HepG2 (cell line): ENCODE data around the gene MFSD6. TPM values are rescaled to one million over a fixed set of nuclear protein-coding genes. Genes with fewer than 3 reads are reported as not detected.

Experiments
- BRD4 ChIP-seq: sonication (generic); formaldehyde crosslinking; IDR thresholded peaks from 2 replicates; pipeline ENCODE4 v1.4.0; 2020; ENCODE audit warnings: missing genetic modification reagents
- CBX5 ChIP-seq: sonication (generic); formaldehyde crosslinking; IDR thresholded peaks from 2 replicates; pipeline ENCODE4 v1.4.0; 2020; ENCODE audit warnings: missing genetic modification reagents, borderline replicate concordance
- CEBPG ChIP-seq: IDR thresholded peaks from 2 replicates; pipeline ENCODE4 v1.6.1; 2016
- GABPB1 ChIP-seq: IDR thresholded peaks from 2 replicates; pipeline ENCODE4 v1.6.1; 2016; ENCODE audit warnings: mild to moderate bottlenecking, missing genetic modification reagents, moderate library complexity, missing compliant biosample characterization
- GRHL1 ChIP-seq: sonication (generic); formaldehyde crosslinking; conservative IDR thresholded peaks from 2 replicates; pipeline ENCODE4 v1.8.0; 2022; ENCODE audit warnings: missing genetic modification reagents
- HNRNPH1 ChIP-seq: fragments of 200-400 bp; formaldehyde crosslinking; optimal IDR thresholded peaks from 2 replicates; pipeline ENCODE3; 2017; ENCODE audit warnings: mild to moderate bottlenecking, low read depth, low read length
- MED8 ChIP-seq: sonication (generic); formaldehyde crosslinking; IDR thresholded peaks from 2 replicates; pipeline ENCODE4 v1.8.1; 2023; ENCODE audit warnings: mild to moderate bottlenecking, missing genetic modification reagents; ENCODE audit not compliant: insufficient replicate concordance
- MTA3 ChIP-seq: sonication (generic); formaldehyde crosslinking; IDR thresholded peaks from 2 replicates; pipeline ENCODE4 v1.4.0; 2020; ENCODE audit warnings: missing genetic modification reagents
- MTF1 ChIP-seq: sonication (generic); formaldehyde crosslinking; IDR thresholded peaks from 2 replicates; pipeline ENCODE4 v1.5.0; 2020; ENCODE audit warnings: missing genetic modification reagents
- NFE2 ChIP-seq: sonication (generic); formaldehyde crosslinking; IDR thresholded peaks from 2 replicates; pipeline ENCODE4 v1.4.0; 2020; ENCODE audit warnings: missing genetic modification reagents
- POLR2A ChIP-seq, 2 experiments: IDR thresholded peaks; 2 replicates each; pipeline ENCODE4 v1.6.1; 2011; ENCODE audit warnings: low read depth in 2 of 2, low read length in 2 of 2, mild to moderate bottlenecking in 1 of 2, moderate library complexity in 1 of 2; ENCODE audit not compliant: insufficient read depth in 1 of 2
- RFXANK ChIP-seq: IDR thresholded peaks from 2 replicates; pipeline ENCODE4 v1.6.1; 2016
- SMAD3 ChIP-seq: sonication (generic); formaldehyde crosslinking; IDR thresholded peaks from 2 replicates; pipeline ENCODE4 v1.4.0; 2020; ENCODE audit warnings: missing genetic modification reagents
- SPEN ChIP-seq: sonication (generic); formaldehyde crosslinking; IDR thresholded peaks from 2 replicates; pipeline ENCODE4 v1.5.1; 2020; ENCODE audit warnings: low read depth, mild to moderate bottlenecking, missing genetic modification reagents
- SRF ChIP-seq: IDR thresholded peaks from 2 replicates; pipeline ENCODE4 v1.6.1; 2011; ENCODE audit warnings: mild to moderate bottlenecking, low read depth, low read length, moderate library complexity
- TEF ChIP-seq: sonication (generic); formaldehyde crosslinking; IDR thresholded peaks from 2 replicates; pipeline ENCODE4 v1.5.0; 2020; ENCODE audit warnings: missing genetic modification reagents
- THYN1 ChIP-seq: sonication (generic); formaldehyde crosslinking; IDR thresholded peaks from 2 replicates; pipeline ENCODE4 v1.8.1; 2023; ENCODE audit warnings: low read depth, mild to moderate bottlenecking, moderate library complexity, missing genetic modification reagents, borderline replicate concordance
- TOPORS ChIP-seq: sonication (generic); formaldehyde crosslinking; IDR thresholded peaks from 2 replicates; pipeline ENCODE4 v1.8.0; 2023; ENCODE audit warnings: mild to moderate bottlenecking, missing genetic modification reagents
- TRIM22 ChIP-seq: fragments of 450-650 bp; IDR thresholded peaks from 2 replicates; pipeline ENCODE4 v1.6.1; 2017
- UBTF ChIP-seq: sonication (generic); formaldehyde crosslinking; IDR thresholded peaks from 2 replicates; pipeline ENCODE4 v1.4.0; 2020; ENCODE audit warnings: mild to moderate bottlenecking, missing genetic modification reagents
- ZBTB20 ChIP-seq: sonication (generic); formaldehyde crosslinking; IDR thresholded peaks from 2 replicates; pipeline ENCODE4 v1.8.1; 2023; ENCODE audit warnings: missing genetic modification reagents, low read depth, mild to moderate bottlenecking, borderline replicate concordance
- ZNF260 ChIP-seq: sonication (generic); formaldehyde crosslinking; IDR thresholded peaks from 2 replicates; pipeline ENCODE4 v1.4.0; 2020; ENCODE audit warnings: missing genetic modification reagents, low read depth, mild to moderate bottlenecking, borderline replicate concordance
- ZNF292 ChIP-seq: sonication (generic); formaldehyde crosslinking; IDR thresholded peaks from 2 replicates; pipeline ENCODE4 v1.8.1; 2022; ENCODE audit warnings: mild to moderate bottlenecking, low read depth, missing genetic modification reagents, borderline replicate concordance
- ZNF605 ChIP-seq: sonication (generic); formaldehyde crosslinking; IDR thresholded peaks from 2 replicates; pipeline ENCODE4 v1.8.0; 2022; ENCODE audit warnings: mild to moderate bottlenecking, missing genetic modification reagents
- ZNF652 ChIP-seq: IDR thresholded peaks from 2 replicates; pipeline ENCODE4 v1.6.1; 2016; ENCODE audit warnings: low read depth, borderline replicate concordance
- ZNF773 ChIP-seq: sonication (generic); formaldehyde crosslinking; IDR thresholded peaks from 2 replicates; pipeline ENCODE4 v1.4.0; 2020; ENCODE audit warnings: missing genetic modification reagents, borderline replicate concordance
- ZSCAN21 ChIP-seq: sonication (generic); formaldehyde crosslinking; IDR thresholded peaks from 2 replicates; pipeline ENCODE4 v1.8.0; 2022; ENCODE audit warnings: mild to moderate bottlenecking, missing genetic modification reagents, moderate library complexity, borderline replicate concordance
- ZZZ3 ChIP-seq: sonication (generic); formaldehyde crosslinking; IDR thresholded peaks from 2 replicates; pipeline ENCODE4 v1.4.0; 2020; ENCODE audit warnings: missing genetic modification reagents, mild to moderate bottlenecking, borderline replicate concordance
- polyA plus RNA-seq, 8 experiments: library from polyadenylated mRNA; depleted of rRNA in 3 of 8; stranded (reverse) in 7 of 8; unstranded in 1 of 8; fragments of >200 nt; fragmentation: Illumina TruSeq in 4 of 8; extraction: Trizol in 4 of 8; gene quantifications; 2 replicates each; pipeline versions ENCODE4 v1.2.1 to v1.2.3, GENCODE V29; 2011 to 2016; ENCODE audit warnings: low read depth in 4 of 8, missing spikeins in 1 of 8, mixed read lengths in 1 of 8; ENCODE audit not compliant: insufficient read depth in 1 of 8
- total RNA-seq, 5 experiments: library from RNA; depleted of rRNA; stranded (reverse); fragments of >200 nt; fragmentation: Illumina TruSeq; extraction: Trizol; gene quantifications; 2 replicates each; pipeline ENCODE4 v1.2.3, GENCODE V29; 2016; ENCODE audit warnings: low read depth in 1 of 5

The MFSD6 gene
- total and polyA plus RNA-seq, 2 of the 13 experiments (the other 11 are each of a cell fraction or from before 2014, with no cell fraction given), result 0.92 to 1.4 TPM

GRCh38 chr2:190533968-190534309, 125.8 kb downstream of the MFSD6 start (continued):
- TF ChIP-seq TEF (no peak), CBX5 (CRISPR knock-in tag) (no peak; the same call in 1 of the 2 replicates), HNRNPH1 (no peak), THYN1 (no peak), ZNF652 (no peak), GRHL1 (CRISPR knock-in tag) (no peak), MTF1 (CRISPR knock-in tag) (peak; percentile 91), ZNF773 (CRISPR knock-in tag) (no peak), POLR2A (IDR thresholded peaks at IDR 0.05; ENCODE audit: insufficient read depth in 1 of 2, low read depth in 2 of 2, low read length in 2 of 2) (no peak; a peak in 1 of 4 replicates), SRF (no peak; the same call in 1 of the 2 replicates), ZNF260 (CRISPR knock-in tag) (no peak), NFE2 (no peak), SMAD3 (0 out of 2 replicates have a peak, but pooled peaks have one; percentile 6), ZZZ3 (0 out of 2 replicates have a peak, but pooled peaks have one; percentile 22), ZNF605 (peak; percentile 12; the same call in 1 of the 2 replicates), UBTF (no peak), MED8 (CRISPR knock-in tag) (no peak), ZSCAN21 (no peak), BRD4 (0 out of 2 replicates have a peak, but pooled peaks have one; percentile 37), GABPB1 (CRISPR knock-in tag) (no peak; the same call in 1 of the 2 replicates), ZBTB20 (CRISPR knock-in tag) (peak; percentile 20; the same call in 1 of the 2 replicates), ZNF292 (CRISPR knock-in tag) (peak; percentile 50; the same call in 1 of the 2 replicates), TOPORS (0 out of 2 replicates have a peak, but pooled peaks have one; percentile 9), TRIM22 (no peak), RFXANK (no peak), CEBPG (CRISPR knock-in tag) (no peak), SPEN (CRISPR knock-in tag) (no peak), MTA3 (no peak)
